NCI-H1092 treated with DMSO at 0.1 percent for 48 hours (cell line): ENCODE results near the gene CALM1.
A peak's percentile ranks its signal among the peaks of the same experiment; 100 is the strongest.

Experiments
- DNase-seq: peaks from one replicate; lab custom pipeline; 2025; lab: John Stamatoyannopoulos, UW

The CALM1 gene

GRCh38 chr14:90396341-90397339, at the start of gene CALM1:
TSS of gene CALM1 (plus strand) at chr14:90397029. CDS start at chr14:90397231, 202 bp downstream.
- DNase-seq, result peak; percentile 89

GRCh38 chr14:90348270-90348669, 48.6 kb upstream of the CALM1 start:
- no peak for DNase-seq

- DNase-seq, result no peak
Measured at GRCh38 chr14:90349739-90350138, 47.1 kb upstream of the CALM1 start.

GRCh38 chr14:90354551-90355298, 42.1 kb upstream of the CALM1 start:
- no peak for DNase-seq

GRCh38 chr14:90355540-90356518, 41.0 kb upstream of the CALM1 start:
- DNase-seq, result no peak

GRCh38 chr14:90356925-90357324, 39.9 kb upstream of the CALM1 start:
- no peak for DNase-seq

- no peak for DNase-seq
Measured at GRCh38 chr14:90358359-90358758, 38.5 kb upstream of the CALM1 start.

- no peak for DNase-seq
Measured at GRCh38 chr14:90361865-90362557, 34.8 kb upstream of the CALM1 start.

- DNase-seq, result no peak
Measured at GRCh38 chr14:90362558-90362896, 34.3 kb upstream of the CALM1 start.

DNA sequence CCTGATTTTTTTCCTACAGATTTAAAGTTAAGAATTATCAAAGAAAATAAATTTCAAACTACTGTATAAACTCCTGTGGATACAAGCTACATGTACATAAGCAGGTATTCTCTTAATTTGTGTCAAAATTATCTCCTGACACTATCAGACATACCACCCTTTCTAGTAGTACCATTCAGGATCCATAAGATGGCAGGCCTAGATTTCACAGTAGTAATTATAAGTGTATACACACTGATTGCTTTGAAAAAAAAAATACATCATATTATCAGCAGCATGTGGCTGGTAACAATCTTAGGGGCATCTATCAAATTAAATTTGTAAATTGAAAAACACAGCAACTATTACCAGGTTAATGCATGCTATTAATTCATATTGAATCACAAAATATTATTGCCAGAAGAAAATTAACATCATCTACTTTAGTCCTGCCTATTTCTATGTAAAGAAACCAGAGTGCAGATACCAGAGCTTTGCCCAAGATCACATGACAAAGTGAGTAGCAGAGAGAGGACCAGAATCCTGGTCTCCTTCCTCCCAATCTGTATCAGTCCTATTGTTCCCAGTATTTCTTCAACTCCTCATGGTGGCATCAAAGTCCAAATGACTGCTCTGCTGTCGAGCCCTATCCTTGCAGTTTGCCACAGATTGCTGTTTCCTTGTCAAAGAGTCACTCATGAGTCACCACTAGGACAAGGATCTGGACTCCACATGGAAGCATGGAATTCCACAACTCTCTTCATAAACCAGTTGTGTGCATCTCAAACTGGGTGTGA, 27.7 kb upstream of the CALM1 start:
- peak; percentile 11 for DNase-seq

DNA sequence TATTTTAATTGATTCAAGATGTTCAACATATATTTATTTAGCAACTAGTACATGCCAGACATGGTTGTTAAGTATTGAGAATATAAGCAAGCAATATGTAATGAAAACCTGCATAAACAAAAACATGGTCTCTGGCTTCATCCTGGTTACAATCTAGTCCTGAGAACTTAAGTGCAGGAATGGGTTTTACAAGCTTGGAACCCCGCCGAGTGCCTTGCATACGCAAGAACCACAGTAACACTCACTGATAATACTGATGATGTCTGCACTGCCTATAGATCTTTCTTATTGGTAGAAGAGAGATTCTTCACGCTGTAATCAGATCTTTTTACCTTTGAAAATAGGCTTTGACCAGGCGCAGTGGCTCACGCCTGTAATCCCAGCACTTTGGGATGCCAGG, 22.9 kb upstream of the CALM1 start:
- no peak for DNase-seq

- no peak for DNase-seq
Measured at GRCh38 chr14:90374813-90375212, 22.0 kb upstream of the CALM1 start.

- DNase-seq, result no peak
Measured at GRCh38 chr14:90375934-90376333, 20.9 kb upstream of the CALM1 start.

DNA sequence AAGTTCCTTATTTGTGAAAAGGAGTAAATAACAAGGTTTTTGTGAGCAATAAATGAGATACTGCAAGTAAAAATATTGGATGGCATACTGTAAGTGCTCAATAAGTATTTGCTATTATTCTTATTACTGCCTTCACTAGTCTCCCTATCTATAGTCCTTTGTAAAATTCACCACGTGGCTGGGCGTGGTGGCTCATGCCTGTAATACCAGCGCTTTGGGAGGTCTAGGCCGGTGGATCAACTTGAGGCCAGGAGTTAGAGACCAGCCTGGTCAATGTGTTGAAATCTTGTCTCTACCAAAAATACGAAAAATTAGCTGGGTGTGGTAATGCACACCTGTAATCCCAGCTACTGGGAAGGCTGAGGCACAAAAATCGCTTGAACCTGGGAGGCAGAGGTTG, 18.6 kb upstream of the CALM1 start:
- no peak for DNase-seq

- no peak for DNase-seq
Measured at GRCh38 chr14:90379106-90379505, 17.7 kb upstream of the CALM1 start.

GRCh38 chr14:90381011-90381786, 15.6 kb upstream of the CALM1 start:
- peak; percentile 57 for DNase-seq

- peak; percentile 87 for DNase-seq
Measured at GRCh38 chr14:90381999-90382451, 14.8 kb upstream of the CALM1 start.

- peak; percentile 86 for DNase-seq
Measured at GRCh38 chr14:90382491-90383125, 14.2 kb upstream of the CALM1 start.

DNA sequence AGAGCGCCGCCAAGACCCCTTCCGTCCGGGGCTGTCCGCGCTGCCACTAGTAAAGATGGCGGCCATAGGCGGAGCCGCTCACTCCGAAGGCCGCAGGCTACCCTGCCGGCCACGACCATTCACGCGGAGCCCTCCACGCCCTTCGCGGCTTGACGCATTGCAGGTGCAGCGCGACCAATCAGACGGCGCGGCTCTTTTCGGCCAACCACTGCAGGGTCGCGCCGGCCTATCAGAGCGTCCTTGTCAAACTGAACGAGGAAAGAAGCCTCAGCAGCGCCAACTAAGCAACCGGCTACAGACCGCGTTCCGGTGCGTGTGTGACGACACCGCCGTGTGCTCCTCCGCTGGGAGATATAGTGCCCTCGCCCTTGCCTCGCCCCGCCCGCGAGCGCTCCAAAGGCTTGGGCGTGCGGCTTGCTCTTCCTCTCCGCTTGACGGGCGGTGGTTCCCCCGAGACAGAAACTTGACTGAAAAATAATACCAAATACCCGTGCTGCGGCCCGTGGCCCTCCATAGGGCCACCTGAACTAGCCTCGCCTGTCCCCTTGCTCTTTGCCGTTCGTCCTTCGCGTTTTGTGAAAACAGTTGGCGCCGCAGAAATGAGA, 13.6 kb upstream of the CALM1 start:
- peak; percentile 99 for DNase-seq
